GM12872 (cell line): ENCODE measurements around the gene GALNT2.

Experiments used
- TF ChIP-seq, protein P1 (sequence below): IDR thresholded peaks from 3 replicates; pipeline ENCODE4 v1.5.1; 2011; ENCODE audit warnings: low read depth, mild to moderate bottlenecking, low read length, moderate library complexity; ENCODE audit not compliant: insufficient read depth

Gene GALNT2

DNA sequence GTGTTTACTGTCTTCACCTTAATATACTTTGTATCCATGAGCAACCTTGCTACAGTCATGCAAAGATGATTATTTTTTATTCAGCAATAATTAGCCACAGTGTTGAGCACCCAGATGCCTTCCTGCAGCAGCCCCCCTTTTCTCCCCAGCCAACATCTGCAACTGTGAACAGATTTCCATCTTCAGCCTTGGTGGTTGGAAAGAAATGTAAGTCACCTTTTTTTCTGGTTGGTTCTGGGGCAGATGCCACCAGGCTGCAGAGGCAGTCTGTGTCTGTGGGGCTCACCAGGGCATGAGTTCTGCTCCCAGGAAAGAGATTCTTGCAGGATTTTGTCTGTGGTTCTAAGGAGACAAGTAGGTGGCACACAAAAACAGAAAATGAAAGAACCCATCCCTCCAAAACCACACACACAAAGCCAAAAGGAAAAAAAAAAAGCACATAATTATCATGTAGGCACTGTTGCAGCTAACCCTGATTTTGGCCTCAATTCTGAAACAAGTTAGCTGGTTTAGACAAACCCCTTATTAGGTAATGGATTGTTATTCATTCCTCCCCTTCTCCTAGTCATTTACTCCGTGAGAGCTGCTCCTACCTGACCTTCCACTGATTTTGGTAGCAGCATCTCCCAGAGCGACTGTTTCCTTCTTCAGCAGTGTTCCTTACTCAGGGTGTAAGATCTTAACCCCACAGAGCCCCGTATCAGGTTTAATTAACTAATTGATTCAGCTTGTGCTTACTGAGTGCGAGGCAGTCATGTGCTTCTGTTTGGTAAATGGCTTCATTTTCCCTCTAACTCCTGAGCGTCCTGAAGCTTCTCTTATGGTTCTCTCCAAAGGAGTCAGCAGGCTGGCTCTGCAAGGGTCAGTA lies 36.5 kb downstream of the GALNT2 start:
- TF ChIP-seq, protein P1, sequence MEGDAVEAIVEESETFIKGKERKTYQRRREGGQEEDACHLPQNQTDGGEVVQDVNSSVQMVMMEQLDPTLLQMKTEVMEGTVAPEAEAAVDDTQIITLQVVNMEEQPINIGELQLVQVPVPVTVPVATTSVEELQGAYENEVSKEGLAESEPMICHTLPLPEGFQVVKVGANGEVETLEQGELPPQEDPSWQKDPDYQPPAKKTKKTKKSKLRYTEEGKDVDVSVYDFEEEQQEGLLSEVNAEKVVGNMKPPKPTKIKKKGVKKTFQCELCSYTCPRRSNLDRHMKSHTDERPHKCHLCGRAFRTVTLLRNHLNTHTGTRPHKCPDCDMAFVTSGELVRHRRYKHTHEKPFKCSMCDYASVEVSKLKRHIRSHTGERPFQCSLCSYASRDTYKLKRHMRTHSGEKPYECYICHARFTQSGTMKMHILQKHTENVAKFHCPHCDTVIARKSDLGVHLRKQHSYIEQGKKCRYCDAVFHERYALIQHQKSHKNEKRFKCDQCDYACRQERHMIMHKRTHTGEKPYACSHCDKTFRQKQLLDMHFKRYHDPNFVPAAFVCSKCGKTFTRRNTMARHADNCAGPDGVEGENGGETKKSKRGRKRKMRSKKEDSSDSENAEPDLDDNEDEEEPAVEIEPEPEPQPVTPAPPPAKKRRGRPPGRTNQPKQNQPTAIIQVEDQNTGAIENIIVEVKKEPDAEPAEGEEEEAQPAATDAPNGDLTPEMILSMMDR = no peak

DNA sequence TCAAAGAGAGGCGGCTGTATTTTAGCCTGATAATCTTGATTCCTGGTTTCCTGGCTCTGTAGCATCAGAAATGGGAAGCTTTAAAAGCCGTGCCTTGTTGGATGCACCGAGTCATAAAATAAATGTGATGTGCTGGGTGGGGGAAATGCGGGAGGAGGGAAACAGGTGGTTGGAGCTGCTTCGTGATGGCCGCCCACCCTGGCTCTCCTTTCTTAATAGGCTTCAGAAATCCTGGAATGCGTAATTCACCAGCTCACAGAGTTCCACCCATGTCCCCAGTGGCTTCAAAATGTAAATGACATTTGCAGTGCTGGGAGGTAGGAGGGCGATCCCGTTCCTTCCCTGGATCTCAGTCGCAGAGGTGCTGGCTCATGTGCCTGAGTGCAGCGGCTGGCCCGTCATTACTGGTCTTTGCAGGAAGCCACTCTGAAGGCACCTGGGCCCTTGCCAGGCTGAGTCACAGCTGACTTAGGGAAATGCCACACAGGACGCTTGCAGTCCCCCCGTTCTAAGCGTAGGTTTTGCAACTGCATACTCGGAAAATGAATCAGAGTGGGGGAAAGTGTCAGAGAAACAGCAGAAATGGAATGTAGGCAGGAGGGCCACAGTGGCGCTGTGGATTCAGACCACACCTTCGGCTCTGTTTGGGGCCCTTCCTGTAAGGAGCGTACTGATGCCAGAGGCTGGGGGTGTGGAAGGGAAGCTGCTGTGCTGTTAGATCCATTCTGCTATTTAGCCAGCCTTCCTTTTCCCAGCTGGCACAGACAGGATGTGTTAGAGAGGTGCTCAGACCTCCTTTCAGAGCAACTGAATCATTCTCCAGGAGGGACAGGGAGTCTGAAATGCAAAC lies 37.6 kb downstream of the GALNT2 start:
- TF ChIP-seq, protein P1 = no peak

- TF ChIP-seq, protein P1 = no peak
These were observed 38.3 kb downstream of the GALNT2 start for GRCh38 chr1:230105245-230105753.

DNA sequence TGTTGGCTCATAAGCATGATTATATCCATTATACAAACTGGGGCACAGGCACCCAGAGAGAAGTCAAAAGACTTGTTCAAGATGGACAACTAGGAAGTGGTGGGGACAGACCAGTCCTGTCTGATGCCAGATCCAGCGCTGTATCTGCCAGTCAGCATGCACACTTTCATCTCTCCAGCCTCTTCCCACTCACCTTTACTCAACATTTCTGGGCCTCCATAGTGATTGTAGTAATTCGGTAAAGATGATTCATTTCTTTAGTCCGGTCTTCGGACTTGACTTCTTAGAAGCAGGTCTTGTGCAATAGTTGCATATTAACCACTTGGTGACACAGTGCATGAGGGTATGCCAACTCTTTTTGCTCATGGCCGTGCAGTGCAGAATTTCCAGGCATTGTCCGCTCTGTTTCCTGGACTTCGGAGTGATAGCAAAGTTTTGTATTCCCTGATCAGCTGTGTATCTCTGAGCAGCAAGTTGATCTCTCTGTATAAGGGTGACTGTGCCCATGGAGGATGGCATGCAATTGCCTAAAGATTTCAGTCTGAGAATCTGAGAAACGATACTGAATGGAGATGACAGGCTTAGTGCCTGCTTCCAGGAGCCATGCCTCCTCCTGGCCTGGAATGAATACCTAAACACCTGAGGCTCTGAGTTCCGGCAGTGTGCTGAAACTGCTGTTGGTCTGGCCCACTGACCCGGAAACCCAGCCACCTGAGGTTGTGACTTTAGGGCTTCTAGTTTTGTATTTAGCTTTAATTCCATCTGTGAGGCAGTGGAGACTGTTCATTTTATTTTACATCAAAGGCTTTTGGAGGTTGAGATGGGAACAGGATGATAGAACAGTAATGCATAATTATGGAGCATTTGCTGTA lies 39.0 kb downstream of the GALNT2 start:
- TF ChIP-seq, protein P1 = no peak

GRCh38 chr1:230107941-230108340 lies 40.9 kb downstream of the GALNT2 start:
- TF ChIP-seq, protein P1 = no peak

DNA sequence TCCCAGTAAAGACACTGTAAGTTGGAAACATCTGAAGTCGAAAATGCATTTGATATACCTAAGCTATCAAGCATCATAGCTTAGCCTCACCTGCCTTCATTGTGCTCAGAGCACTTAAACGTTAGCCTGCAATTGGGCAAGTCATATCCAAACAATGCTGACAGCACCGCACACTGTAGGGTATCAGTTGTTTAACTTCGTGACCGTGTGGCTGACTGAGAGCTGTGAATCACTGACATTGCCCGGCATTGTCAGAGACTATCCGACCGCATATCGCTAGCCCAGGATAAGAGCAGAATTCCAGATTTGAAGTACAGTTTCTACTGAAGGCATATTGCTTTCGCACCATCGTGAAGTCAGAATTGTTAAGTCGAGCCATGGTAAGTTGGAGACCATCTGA lies 41.5 kb downstream of the GALNT2 start:
- TF ChIP-seq, protein P1 = no peak
